Activated effector memory CD4-positive, alpha-beta T cell treated with Interleukin-2 at 50 U/mL for 16 hours (primary cell): ENCODE data around the gene CLIP4.
"Not testable (repeated sequence)": the region's sequence is repeated elsewhere in the genome, so short reads cannot be mapped to it uniquely, and the experiment has no call there.

Source experiments
- DNase-seq: peaks from one replicate; pipeline ENCODE4 v3.0.0-alpha.2; 2020

The CLIP4 gene

GRCh38 chr2:29105375-29105774 is 9.8 kb upstream of the CLIP4 start:
- DNase-seq: no peak

GRCh38 chr2:29106256-29106655 is 9.0 kb upstream of the CLIP4 start:
- DNase-seq: no peak

GRCh38 chr2:29106980-29107388 is 8.2 kb upstream of the CLIP4 start:
- no peak for DNase-seq

GRCh38 chr2:29107547-29107946 is 7.7 kb upstream of the CLIP4 start:
- DNase-seq: not testable (repeated sequence)

- DNase-seq: no peak
These were observed 7.0 kb upstream of the CLIP4 start for GRCh38 chr2:29108225-29108624.

- no peak for DNase-seq
These were observed 6.0 kb upstream of the CLIP4 start for GRCh38 chr2:29109246-29109645.

- no peak for DNase-seq
These were observed 4.2 kb upstream of the CLIP4 start for GRCh38 chr2:29110916-29111535.

GRCh38 chr2:29112379-29112778 is 2.8 kb upstream of the CLIP4 start:
- DNase-seq: no peak

- DNase-seq: no peak
These were observed 2.1 kb upstream of the CLIP4 start for GRCh38 chr2:29113027-29113686.

GRCh38 chr2:29113891-29114321 is 1.3 kb upstream of the CLIP4 start:
- DNase-seq: no peak

GRCh38 chr2:29114586-29114945 is 649 bp upstream of the CLIP4 start:
- DNase-seq: peak; percentile 2

GRCh38 chr2:29115797-29116781 is 874 bp downstream of the CLIP4 start:
- peak; percentile 59 for DNase-seq

- no peak for DNase-seq
These were observed 2.6 kb downstream of the CLIP4 start for GRCh38 chr2:29117636-29118303.

- DNase-seq: no peak
These were observed 4.0 kb downstream of the CLIP4 start for GRCh38 chr2:29119211-29119610.

GRCh38 chr2:29120846-29121245 is 5.6 kb downstream of the CLIP4 start:
- no peak for DNase-seq

GRCh38 chr2:29123617-29124349 is 8.6 kb downstream of the CLIP4 start:
- no peak for DNase-seq

GRCh38 chr2:29124504-29124903 is 9.3 kb downstream of the CLIP4 start:
- DNase-seq: no peak

- DNase-seq: no peak
These were observed 14.5 kb downstream of the CLIP4 start for GRCh38 chr2:29129586-29130281.

- no peak for DNase-seq
These were observed 15.1 kb downstream of the CLIP4 start for GRCh38 chr2:29130295-29130694.

- DNase-seq: no peak
These were observed 19.7 kb downstream of the CLIP4 start for GRCh38 chr2:29134933-29135332.

GRCh38 chr2:29139152-29139551 is 23.9 kb downstream of the CLIP4 start:
- DNase-seq: no peak

GRCh38 chr2:29139731-29140130 is 24.5 kb downstream of the CLIP4 start:
- DNase-seq: no peak
